HUDEP-2 (cell line): ENCODE measurements around the gene ACBD7.
A peak's percentile ranks its signal among the peaks of the same experiment; 100 is the strongest.

Source experiments
- DNase-seq, 76 experiments: peaks; one replicate each; lab custom pipeline; 2025; ENCODE audit not compliant: unreplicated experiment in 76 of 76; lab: John Stamatoyannopoulos, UW

Gene ACBD7

DNA sequence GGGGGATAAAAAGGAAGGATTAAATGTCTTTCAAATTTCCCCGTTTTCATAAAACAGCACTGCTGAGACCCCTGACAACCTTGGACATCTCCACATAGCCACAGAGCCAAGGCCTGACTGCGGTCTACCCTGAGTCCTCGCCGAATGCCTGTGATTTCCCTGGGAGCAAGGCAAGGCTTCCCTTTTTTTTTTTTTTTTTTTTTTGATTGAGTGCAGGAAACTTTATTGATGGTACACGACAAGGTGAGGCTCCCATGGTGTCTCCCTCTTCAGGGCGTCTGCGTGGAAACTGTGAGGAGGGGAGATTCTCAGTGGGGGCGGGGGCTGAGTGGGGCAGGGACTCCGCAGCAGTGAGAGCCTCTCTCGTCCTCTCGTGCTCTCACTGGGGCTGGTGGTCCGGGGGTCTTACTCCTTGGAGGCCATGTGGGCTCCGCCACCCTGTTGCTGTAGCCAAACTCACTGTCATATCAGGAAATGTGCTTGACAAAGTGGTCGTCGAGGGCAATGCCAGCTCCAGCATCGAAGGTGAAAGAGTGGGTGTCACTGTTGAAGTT is 4.4 kb upstream of the ACBD7 start:
- no peak for DNase-seq

GRCh38 chr10:15091418-15091817 is 2.8 kb upstream of the ACBD7 start:
- DNase-seq, result no peak

DNA sequence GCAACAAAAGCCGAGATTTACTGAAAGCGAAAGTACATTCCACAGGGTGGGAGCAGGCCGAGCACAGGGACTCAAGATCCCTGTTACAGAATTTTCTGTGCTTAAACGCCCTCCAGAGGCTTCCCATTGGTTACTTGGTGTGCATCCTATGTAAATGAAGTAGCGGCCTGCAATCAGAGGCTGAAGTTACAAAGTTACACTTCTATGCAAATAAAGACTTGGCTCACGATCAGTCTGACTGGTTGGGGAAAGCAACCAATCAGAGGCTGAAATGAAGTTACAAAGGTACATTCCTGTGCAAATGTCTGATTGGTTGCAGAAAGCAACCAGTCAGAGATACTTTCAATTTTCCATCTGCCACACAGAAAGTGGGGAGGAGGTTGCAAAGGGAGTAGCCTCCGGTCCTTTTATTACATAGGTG is 4.1 kb downstream of the ACBD7 start:
- DNase-seq, result no peak

DNA sequence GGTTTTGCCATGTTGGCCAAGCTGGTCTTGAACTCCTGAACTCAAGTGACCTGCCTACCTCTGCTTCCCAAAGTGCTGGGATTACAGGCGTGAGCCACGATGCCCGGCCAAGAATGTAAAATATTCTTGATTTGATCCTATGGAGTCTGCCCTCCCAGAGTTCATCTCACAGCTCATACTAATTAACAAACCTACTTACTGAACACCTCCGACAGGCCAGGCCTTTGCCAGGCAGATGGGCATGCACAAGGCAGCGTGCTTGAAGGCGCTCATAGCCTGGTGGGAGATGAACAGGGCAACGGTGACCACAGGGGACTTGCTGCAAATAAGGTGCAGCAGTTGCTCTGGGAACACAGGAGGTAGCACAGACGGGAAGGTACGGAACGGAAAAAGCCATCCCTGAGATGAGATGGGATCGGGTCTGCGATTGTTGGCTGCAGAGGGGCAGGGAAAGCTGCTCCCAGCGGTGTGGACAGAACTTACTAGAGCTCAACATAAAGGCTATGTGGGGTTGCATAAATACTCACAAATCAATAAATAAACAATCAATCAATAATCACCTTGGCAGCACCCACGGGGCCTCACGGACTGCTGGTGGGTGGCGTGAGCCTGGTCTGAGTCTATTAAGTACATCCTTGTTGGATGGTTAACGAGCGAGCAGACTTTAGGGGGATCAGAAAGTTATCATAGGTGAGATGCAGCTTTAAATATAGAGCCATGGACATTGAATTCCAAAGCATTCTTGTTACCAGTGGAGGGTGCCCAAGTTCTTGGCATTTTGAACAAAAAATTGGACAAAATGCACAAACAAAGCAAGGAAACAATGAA is 4.7 kb downstream of the ACBD7 start:
- no peak for DNase-seq

DNA sequence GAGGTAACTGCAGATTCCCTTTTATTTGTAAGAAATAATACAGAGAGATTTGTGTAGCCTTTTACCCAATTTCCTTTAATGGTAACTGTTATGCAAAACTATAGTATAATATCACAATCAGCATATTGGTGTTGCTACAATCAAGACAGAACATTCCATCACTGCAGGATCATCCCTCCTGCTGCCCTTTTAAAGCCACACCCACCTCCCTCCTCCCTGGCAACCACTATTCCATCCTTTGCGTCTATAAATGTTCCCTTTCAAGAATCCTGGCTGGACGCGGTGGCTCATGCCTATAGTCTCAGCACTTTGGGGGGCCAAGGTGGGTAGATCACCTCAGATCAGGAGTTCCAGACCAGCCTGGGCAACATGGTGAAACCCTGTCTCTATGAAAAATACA is 13.2 kb downstream of the ACBD7 start:
- no peak for DNase-seq

DNA sequence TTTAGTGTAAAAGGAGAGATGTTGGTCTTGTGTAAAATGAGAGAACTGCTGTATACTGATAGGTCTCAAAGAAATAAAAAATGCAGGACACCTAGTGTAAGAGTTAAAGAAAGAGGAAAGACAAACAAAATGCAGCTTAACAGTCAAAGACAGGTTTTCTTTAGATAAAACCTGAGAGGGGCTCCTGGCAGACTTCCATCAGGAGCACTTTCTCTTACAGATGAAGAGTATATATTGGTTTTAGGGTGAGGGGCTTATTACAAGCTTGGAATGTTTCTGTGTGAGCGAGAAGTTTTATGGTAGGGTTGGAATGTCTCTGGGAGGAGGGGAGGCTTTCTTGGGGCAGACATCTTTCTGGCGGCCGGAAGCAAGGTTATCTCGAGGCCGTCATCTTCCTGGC is 16.2 kb downstream of the ACBD7 start:
- no peak for DNase-seq

DNA sequence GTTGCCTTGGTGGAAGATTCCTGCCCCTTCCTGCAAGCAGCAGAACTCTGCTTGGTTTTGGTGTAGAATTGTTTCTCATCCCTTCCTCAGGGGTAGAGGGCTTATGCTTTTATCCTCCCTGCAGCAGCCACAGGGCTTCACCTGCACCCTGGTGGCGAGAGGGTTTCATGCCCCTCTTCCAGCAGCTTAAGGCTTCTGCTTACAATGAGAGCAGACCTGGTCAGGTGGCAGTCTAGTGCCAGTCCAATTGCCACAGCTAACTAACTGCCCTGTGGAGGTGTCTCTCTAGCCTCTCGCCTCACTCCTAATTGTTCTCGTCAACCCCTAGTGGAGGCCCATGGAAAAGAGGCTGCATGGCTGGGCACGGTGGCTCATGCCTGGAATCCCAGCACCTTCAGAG is 19.3 kb downstream of the ACBD7 start:
- no peak for DNase-seq

- no peak for DNase-seq
Measured at GRCh38 chr10:15068802-15069201, 19.8 kb downstream of the ACBD7 start.

GRCh38 chr10:15067154-15067553 is 21.4 kb downstream of the ACBD7 start:
- no peak for DNase-seq

GRCh38 chr10:15060638-15061037 is 27.9 kb downstream of the ACBD7 start:
- DNase-seq, result no peak

GRCh38 chr10:15059914-15060313 is 28.7 kb downstream of the ACBD7 start:
- no peak for DNase-seq

DNA sequence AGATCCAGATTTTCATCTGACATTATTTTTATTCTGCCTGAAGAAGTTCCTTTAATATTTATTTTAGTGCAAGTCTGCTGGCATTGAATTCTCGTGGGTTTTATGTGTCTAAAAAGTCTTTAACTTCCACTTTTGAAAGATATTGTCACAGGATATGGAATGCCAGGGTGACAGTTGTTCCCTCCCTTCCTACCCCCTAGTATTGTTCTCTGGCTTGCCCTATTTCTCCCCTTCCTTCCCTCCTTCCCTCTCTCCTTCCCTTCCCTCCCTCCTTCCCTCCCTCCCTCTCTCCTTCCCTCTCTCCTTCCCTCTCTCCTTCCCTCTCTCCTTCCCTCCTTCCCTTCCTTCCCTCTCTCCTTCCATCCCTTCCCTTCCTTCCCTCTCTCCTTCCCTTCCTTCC is 29.9 kb downstream of the ACBD7 start:
- no peak for DNase-seq

DNA sequence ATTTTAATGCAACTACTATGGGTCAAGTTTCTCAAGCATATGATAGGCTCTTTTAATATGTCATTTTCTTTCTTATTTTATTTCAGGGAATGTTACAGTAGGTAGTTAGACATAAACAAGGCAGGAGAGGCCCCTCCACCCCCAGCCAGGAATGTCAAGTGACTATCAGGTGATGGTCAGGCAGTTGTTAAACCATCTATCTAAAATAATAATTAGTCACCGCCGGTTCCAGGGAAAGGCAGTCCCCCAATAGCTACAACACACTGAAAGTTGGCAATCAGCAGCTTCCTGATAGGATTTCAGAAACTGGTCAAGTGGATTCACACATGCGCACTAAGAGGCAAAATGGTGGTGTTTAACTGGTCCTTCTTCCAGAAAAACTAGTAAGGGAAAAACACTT is 35.5 kb downstream of the ACBD7 start:
- DNase-seq, result no peak

DNA sequence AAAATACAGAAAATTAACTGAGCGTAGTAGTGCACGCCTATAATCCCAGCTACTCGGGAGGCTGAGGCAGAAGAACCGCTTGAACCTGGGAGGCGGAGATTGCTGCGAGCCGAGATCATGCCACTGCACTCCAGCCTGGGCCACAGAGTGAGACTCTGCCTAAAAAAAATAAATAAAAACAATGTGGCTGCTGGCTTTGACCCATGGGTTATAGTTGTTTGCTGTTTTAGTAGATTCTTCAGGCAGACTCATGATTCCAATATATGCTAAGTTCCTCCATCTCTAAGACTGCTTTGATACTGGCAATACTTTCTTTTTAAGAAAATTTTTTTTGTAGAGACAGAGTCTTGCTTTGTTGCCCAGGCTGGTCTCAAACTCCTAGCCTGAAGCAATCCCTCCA is 36.5 kb downstream of the ACBD7 start:
- DNase-seq, result no peak

GRCh38 chr10:15049533-15049932 is 39.0 kb downstream of the ACBD7 start:
- no peak for DNase-seq

DNA sequence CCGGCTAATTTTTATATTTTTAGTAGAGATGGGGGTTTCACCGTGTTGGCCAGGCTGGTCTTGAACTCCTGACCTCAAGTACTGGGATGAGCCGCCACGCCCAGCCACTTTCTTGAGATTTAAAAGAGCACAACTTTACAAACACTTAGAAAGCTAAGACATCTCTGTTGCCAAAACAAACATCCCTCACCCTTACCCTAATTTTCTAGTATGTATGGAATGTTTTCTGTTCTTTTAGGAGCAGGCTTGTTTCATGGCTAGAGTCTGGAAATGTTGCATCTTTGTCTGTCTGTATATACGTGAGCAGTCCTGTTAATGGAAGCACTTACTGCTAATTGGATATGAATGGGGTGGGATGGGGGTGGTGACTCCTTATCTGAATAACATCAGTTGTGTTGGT is 42.0 kb downstream of the ACBD7 start:
- no peak for DNase-seq

DNA sequence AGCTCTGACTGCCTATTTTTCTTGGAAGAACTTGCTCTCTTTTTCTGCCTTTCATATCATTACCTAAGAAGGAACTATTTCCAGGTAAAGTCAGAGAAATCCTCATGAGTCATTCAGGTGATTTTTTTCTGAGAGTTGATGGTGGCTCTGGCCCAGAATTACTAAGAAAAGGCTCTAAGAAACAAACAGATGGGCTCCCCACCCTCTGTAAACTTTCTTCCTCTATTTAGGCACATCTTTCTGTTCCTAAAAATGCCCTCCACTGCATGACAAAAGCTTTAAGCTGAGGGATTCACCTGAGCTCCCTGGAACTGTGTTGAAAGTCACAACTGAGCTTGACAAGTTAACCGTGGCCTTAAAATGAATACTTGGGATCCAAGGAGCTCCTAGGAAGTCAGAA is 43.2 kb downstream of the ACBD7 start:
- DNase-seq, result no peak

- no peak for DNase-seq
Measured at GRCh38 chr10:15043674-15044073, 44.9 kb downstream of the ACBD7 start, which contains the start of gene OLAH. Gene OLAH (plus strand): TSS chr10:15043943. CDS start chr10:15047289, 3,346 bp downstream.

DNA sequence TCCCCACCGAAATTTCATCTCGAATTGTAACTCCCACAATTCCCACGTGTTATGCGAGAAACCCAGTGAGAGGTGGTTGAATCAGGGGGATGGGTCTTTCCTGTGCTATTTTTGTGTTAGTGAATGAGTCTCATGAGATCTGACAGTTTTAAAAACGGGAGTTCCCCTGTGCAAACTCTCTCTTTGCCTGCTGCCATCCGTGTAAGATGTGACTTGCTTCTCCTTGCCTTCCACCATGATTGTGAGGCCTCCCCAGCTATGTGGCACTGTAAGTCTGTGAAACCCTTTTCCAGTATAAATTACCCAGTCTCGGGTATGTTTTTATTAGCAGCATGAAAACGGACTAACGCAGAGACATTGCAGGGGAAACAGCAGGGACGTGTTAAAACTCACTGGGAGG is 50.2 kb downstream of the ACBD7 start:
- no peak for DNase-seq

DNA sequence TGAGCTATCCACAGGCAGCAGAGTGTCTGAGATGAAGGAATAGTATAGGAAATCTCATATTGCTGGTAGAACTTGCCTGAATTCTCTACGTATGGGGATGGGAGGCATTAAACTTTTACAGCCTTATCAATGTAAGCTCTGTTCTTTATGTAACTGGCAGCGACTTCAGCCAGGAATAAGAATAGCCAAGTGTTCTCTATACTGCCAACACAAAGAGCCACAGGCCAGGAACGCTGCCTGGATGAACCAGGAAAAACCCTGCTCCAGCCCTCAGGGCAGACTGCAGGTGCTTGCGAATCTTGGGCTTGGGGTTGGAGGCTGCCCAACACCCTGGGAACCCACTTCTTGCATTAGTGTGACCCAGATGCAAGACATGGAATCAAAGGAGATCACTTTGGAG is 50.9 kb downstream of the ACBD7 start:
- no peak for DNase-seq

DNA sequence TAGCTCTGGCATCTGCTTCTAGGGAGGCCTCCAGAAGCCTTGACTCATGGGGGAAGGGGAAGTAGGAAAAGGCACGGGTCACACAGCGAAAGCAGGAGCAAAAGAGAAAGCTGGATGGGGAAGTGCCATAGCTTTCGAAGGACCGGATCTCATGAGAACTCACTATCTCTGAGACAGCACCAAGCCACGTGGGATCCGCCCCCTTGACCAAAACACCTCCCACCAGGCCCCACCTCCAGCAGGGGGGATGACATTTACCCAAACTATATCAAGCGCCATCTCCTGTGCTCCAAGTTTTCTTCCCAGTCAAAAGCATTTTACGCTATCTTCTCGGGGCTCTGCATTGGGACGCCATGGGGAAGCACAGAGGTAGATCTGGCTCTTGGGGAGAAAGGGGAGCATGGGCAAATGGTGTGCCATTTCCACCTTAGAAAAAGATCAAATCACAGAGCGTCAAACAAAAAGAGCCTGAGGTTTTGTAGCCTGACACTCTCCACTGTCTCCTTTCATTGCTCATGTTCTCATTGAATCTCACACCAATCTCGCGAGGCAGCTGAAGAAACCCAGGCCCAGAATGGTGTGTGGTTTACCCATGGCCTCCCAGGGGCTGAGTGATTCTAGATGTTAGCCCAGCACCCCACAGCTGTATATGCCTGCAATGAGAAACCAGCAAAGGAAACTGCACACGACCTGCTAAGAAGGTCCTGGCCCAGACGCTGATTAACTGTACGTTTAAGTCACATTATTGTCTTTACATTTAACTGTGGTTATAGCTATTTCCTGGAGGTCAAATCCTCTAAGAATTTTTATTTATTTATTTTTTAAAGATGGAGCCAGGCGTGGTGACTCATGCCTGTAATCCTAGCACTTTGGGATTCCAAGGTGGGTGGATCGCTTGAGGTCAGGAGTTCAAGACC is 52.9 kb downstream of the ACBD7 start:
- peak in 1 of 76 experiments; percentile 1 for DNase-seq
